ENCODE results near the gene AHSA1. TPM values are rescaled to one million over a fixed set of nuclear protein-coding genes. Genes with fewer than 3 reads are reported as not detected.

The AHSA1 gene
- total RNA-seq, 4 donors from 2014 or later: 78.7 to 114 (median 84.9) TPM

DNA sequence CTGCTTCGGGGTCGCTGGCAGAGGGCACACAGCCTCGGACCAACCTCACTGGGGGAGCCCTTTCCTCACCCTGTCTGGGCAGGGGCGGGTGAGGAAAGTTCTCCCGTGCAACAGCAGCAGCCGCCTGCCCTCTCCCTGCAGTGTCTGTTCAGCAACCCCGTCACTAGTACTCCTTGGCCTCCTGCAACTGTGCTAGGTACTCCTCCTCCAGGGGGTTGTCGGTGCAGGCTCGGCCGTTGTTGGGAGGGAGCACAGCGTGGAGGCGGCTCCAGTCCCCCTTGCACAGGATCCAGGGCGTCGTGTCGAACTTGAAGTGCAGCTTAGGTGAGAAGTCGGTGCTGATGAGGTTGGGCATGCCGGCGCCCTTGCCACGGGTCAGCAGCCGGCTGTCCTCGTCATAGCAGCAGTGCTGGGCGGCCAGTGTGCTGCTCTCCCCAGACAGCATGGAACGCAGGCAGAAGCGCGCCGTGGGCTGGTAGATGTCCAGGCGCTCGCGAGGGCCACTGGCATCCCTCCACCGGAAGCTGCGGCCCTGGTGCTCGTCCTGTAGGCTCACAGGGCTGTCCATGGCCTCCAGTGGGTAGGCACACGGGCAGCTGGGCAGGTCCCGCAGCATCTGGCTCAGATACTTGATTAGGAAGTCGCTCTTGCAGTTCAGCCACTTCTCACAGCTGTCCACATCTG is 17.7 kb downstream of the AHSA1 start:
- no peak for TF ChIP-seq CTCF (IDR thresholded peaks at IDR 0.05; ENCODE audit: low read depth)

- TF ChIP-seq CTCF (IDR thresholded peaks at IDR 0.05; ENCODE audit: low read depth): no peak
Observed at GRCh38 chr14:77478029-77478428, 20.1 kb downstream of the AHSA1 start.

- no peak for TF ChIP-seq CTCF (IDR thresholded peaks at IDR 0.05; ENCODE audit: low read depth)
Observed at GRCh38 chr14:77478796-77479195, 20.9 kb downstream of the AHSA1 start.

DNA sequence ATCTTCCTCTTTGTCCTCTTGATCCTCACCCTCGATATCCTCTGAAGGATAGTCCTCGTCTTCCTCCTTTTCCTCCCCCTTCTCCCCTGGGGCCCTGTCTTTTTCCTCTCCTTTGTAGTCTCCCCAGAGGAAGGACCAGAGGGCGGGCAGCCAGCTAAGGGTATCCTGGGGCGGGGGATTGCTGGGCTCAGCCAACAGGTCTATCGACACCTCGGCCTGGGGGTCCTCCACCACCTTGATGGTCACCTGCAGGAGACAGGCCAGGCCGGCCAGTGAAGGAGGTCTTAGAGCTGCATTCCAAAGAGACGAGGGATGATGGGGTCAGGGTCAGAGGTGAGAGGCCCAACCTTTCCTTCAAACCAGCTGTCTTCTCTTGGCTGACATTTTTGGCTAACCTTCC is 24.5 kb downstream of the AHSA1 start:
- TF ChIP-seq CTCF (IDR thresholded peaks at IDR 0.05; ENCODE audit: low read depth): no peak

DNA sequence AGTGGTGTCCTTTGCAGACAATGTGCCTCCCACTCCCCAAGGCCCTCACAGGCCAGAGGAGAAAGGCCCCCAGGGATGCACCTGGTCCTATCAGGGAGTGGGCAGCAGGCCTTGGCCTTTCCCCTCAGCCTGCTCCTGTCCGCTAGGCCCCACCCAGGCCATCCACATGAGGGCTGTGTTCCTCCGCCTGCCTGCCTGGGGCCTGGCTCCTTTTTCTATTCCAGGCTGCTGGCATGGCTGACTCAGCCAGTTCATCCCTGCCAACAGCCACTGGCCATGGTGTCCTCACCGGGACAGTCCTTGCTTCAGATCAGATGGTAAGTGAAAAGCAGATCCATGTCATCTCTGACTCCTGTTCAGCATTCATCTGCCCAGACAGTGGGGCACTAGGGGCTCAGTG is 27.4 kb downstream of the AHSA1 start:
- no peak for TF ChIP-seq CTCF (IDR thresholded peaks at IDR 0.05; ENCODE audit: low read depth)

DNA sequence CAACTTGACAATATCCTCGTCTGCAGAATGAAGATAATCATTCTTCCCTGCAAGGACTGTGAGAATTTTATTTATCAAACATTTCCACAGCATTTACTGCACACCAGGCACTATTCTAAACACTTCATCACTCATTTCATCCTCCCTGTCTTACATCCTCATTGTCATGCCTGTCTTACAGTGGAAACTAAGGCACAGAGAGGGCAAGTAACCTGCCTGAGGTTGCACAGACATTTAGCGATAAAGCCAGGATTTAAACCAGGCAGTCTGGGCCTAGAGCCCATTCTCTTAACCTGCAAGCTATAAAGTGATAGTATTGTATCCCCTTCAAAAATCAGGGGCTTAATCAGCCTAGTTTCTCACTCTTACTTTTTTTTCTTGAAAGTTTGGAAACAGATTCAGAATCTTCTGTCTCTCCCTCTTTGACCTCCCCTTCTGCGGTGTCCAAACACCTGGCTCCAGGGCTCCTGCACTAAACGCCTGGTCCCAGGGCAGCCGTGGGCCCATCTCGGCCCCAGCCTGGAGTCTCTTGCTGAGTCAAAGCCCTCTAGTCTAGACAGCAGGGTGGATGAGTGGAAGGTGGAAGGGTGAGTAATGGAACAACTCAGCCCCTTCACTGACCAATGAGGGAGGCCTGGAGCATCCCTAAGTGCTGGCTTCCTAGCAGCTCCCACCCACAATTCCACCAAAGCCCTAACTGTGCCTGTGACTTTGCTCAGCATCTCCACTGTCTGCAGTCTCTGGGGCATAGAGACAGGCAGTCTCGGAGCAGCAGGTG is 28.2 kb downstream of the AHSA1 start:
- TF ChIP-seq CTCF (IDR thresholded peaks at IDR 0.05; ENCODE audit: low read depth): no peak

DNA sequence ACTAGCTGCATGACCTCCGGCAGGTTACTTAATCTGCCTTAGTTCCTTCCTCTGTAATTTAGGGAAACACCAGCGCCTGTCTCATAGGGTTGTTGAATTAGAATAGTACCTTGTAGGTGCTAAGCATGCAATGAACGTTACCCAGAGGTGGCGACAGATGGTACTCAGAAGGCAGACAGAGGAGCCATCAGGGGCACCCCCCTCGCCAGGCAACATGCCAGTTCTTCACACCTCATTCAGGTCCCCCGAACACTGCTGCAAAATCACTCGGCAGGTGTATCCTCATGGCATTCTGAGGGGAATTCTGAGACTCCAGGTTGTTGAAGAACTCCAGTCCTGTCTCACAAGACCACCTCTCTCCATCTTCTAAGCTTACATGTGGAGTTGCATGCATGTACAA is 30.7 kb downstream of the AHSA1 start:
- TF ChIP-seq CTCF (IDR thresholded peaks at IDR 0.05; ENCODE audit: low read depth): no peak

All from subcutaneous adipose tissue (tissue), 4 donors.